Measurements from ENCODE around the gene TLE4.
"Not testable (repeated sequence)": the region's sequence is repeated elsewhere in the genome, so short reads cannot be mapped to it uniquely, and the experiment has no call there.

The TLE4 gene

GRCh38 chr9:79638806-79639205, 67.0 kb downstream of the TLE4 start:
- no peak for DNase-seq (ENCODE audit: low read depth)

- no peak for DNase-seq (ENCODE audit: low read depth)
These were observed 67.6 kb downstream of the TLE4 start for GRCh38 chr9:79639354-79639753.

- not testable (repeated sequence) for DNase-seq (ENCODE audit: low read depth)
These were observed 68.3 kb downstream of the TLE4 start for GRCh38 chr9:79640067-79640466.

GRCh38 chr9:79641070-79641469, 69.3 kb downstream of the TLE4 start:
- no peak for DNase-seq (ENCODE audit: low read depth)

GRCh38 chr9:79642671-79643070, 70.9 kb downstream of the TLE4 start:
- no peak for DNase-seq (ENCODE audit: low read depth)

- DNase-seq (ENCODE audit: low read depth): no peak
These were observed 72.3 kb downstream of the TLE4 start for GRCh38 chr9:79644048-79644447.

GRCh38 chr9:79644601-79645000, 72.8 kb downstream of the TLE4 start:
- no peak for DNase-seq (ENCODE audit: low read depth)

- no peak for DNase-seq (ENCODE audit: low read depth)
These were observed 73.3 kb downstream of the TLE4 start for GRCh38 chr9:79645110-79645509.

GRCh38 chr9:79646096-79646495, 74.3 kb downstream of the TLE4 start:
- no peak for DNase-seq (ENCODE audit: low read depth)

- no peak for DNase-seq (ENCODE audit: low read depth)
These were observed 79.6 kb downstream of the TLE4 start for GRCh38 chr9:79651251-79651795.

GRCh38 chr9:79652598-79652997, 80.8 kb downstream of the TLE4 start:
- DNase-seq (ENCODE audit: low read depth): no peak

GRCh38 chr9:79654591-79655382, 83.0 kb downstream of the TLE4 start:
- not testable (repeated sequence) for DNase-seq (ENCODE audit: low read depth)

- no peak for DNase-seq (ENCODE audit: low read depth)
These were observed 83.8 kb downstream of the TLE4 start for GRCh38 chr9:79655551-79655950.

GRCh38 chr9:79656169-79656568, 84.4 kb downstream of the TLE4 start:
- no peak for DNase-seq (ENCODE audit: low read depth)

GRCh38 chr9:79657891-79658290, 86.1 kb downstream of the TLE4 start:
- no peak for DNase-seq (ENCODE audit: low read depth)

GRCh38 chr9:79658926-79659325, 87.2 kb downstream of the TLE4 start:
- no peak for DNase-seq (ENCODE audit: low read depth)

- DNase-seq (ENCODE audit: low read depth): no peak
These were observed 88.8 kb downstream of the TLE4 start for GRCh38 chr9:79660615-79661014.

- DNase-seq (ENCODE audit: low read depth): no peak
These were observed 89.5 kb downstream of the TLE4 start for GRCh38 chr9:79661279-79661678.

- no peak for DNase-seq (ENCODE audit: low read depth)
These were observed 90.2 kb downstream of the TLE4 start for GRCh38 chr9:79661886-79662536.

GRCh38 chr9:79662537-79662956, 90.8 kb downstream of the TLE4 start:
- DNase-seq (ENCODE audit: low read depth): no peak

GRCh38 chr9:79663300-79663699, 91.5 kb downstream of the TLE4 start:
- no peak for DNase-seq (ENCODE audit: low read depth)

- no peak for DNase-seq (ENCODE audit: low read depth)
These were observed 92.1 kb downstream of the TLE4 start for GRCh38 chr9:79663878-79664277.

GRCh38 chr9:79664375-79664831, 92.6 kb downstream of the TLE4 start:
- DNase-seq (ENCODE audit: low read depth): no peak

Data from activated gamma-delta T cell treated with anti-CD3 and anti-CD28 coated beads, Interleukin-2, amount 50 U/mL, for 16 hours (primary cell).